Caco-2 (cell line): ENCODE results near the gene WDR72. TPM values are rescaled to one million over a fixed set of nuclear protein-coding genes. Genes with fewer than 3 reads are reported as not detected.

ENCODE experiments used
- BruUV-seq: library from RNA; stranded (reverse); fragments of 400-500 nt; replicated peaks from 2 replicates; lab custom pipeline; 2021; lab: Mats Ljungman, UMichigan
- CTCF ChIA-PET: fragments of 300-600 bp; sonication (Branson Sonifier 250); formaldehyde crosslinking; loops from one replicate; lab custom pipeline; 2022; ENCODE audit warnings: antibody characterized with exemption; lab: Charles Lee
- POLR2A ChIA-PET: fragments of 300-600 bp; sonication (Branson Sonifier 250); formaldehyde crosslinking; loops from one replicate; lab custom pipeline; 2022; ENCODE audit warnings: antibody characterized with exemption; lab: Charles Lee
- DNase-seq, 2 experiments: peaks; one replicate each; pipeline versions ENCODE4 v3.0.0 to v3.0.0-alpha.2; 2020 to 2022
- H3K27me3 ChIP-seq: replicated peaks from 2 replicates; pipeline ENCODE4 v1.6.0; 2011; ENCODE audit warnings: low read length; ENCODE audit not compliant: control insufficient read depth, insufficient read depth
- H3K36me3 ChIP-seq: 2 replicates; pipeline ENCODE4 v1.5.1; 2011; ENCODE audit warnings: low read length; ENCODE audit not compliant: control insufficient read depth, insufficient read depth
- H3K4me1 ChIP-seq: fragments of 250-450 bp; sonication (Bioruptor Pico); 2 replicates; pipeline ENCODE4 v1.5.1; 2020; ENCODE audit warnings: mild to moderate bottlenecking
- H3K4me3 ChIP-seq: 2 replicates; pipeline ENCODE4 v1.5.1; 2011; ENCODE audit warnings: low read depth, mild to moderate bottlenecking, control low read depth, low read length
- H3K9me3 ChIP-seq: fragments of 250-450 bp; sonication (Bioruptor Pico); 2 replicates; pipeline ENCODE4 v1.5.1; 2020; ENCODE audit warnings: mild to moderate bottlenecking, moderate library complexity
- H3K27ac Mint-ChIP-seq: one replicate; pipeline ENCODE4 v1.8.0; 2022; ENCODE audit warnings: mixed read lengths; ENCODE audit not compliant: unreplicated experiment
- H3K27me3 Mint-ChIP-seq: one replicate; pipeline ENCODE4 v1.8.0; 2022; ENCODE audit warnings: mixed read lengths; ENCODE audit not compliant: insufficient read depth, unreplicated experiment
- H3K36me3 Mint-ChIP-seq: one replicate; pipeline ENCODE4 v1.8.0; 2022; ENCODE audit warnings: mild to moderate bottlenecking, mixed read lengths; ENCODE audit not compliant: insufficient read depth, unreplicated experiment
- H3K4me1 Mint-ChIP-seq: one replicate; pipeline ENCODE4 v1.8.0; 2022; ENCODE audit warnings: low read depth, mixed read lengths; ENCODE audit not compliant: unreplicated experiment
- H3K4me3 Mint-ChIP-seq: one replicate; pipeline ENCODE4 v1.8.0; 2022; ENCODE audit warnings: mild to moderate bottlenecking, moderate library complexity, mixed read lengths; ENCODE audit not compliant: unreplicated experiment
- H3K9me3 Mint-ChIP-seq: one replicate; pipeline ENCODE4 v1.8.0; 2022; ENCODE audit warnings: mixed read lengths; ENCODE audit not compliant: unreplicated experiment
- CTCF ChIP-seq, 2 experiments: fragments of 200-600 bp in 1 of 2; IDR thresholded peaks; 1 replicate in 1 of 2; 2 replicates in 1 of 2; pipeline versions ENCODE4 v1.5.1 to v1.8.0; 2011 to 2022; ENCODE audit warnings: antibody characterized with exemption in 1 of 2, control low read depth in 1 of 2, inconsistent platforms in 1 of 2, low read depth in 1 of 2, low read length in 1 of 2, mild to moderate bottlenecking in 1 of 2, moderate library complexity in 1 of 2; ENCODE audit not compliant: insufficient read depth in 1 of 2, severe bottlenecking in 1 of 2, unreplicated experiment in 1 of 2
- intact Hi-C: fragments of 100-400 bp; cut with micrococcal nuclease; formaldehyde crosslinking; loops from one replicate; pipeline ENCODE4 v1.10.0; 2022; ENCODE audit not compliant: unreplicated experiment
- total RNA-seq: library from RNA; stranded (reverse); gene quantifications from 2 replicates; pipeline ENCODE4 v1.2.3, GENCODE V29; 2022

The WDR72 gene
- total RNA-seq, 1 experiment from 2014 or later = 11.2 TPM

- no peak for TF ChIP-seq CTCF (IDR thresholded peaks at IDR 0.05; ENCODE audit: insufficient read depth in 1 of 2, low read depth in 1 of 2, low read length in 1 of 2, severe bottlenecking in 1 of 2, unreplicated experiment in 1 of 2)
- intact Hi-C loops = no loop called here
- no peak overlapping the region for H3K4me3 Mint-ChIP-seq
- H3K4me1 Mint-ChIP-seq = no peaks in the 10 kb centered on the region
- ChIA-PET CTCF (no interaction called here), POLR2A (no interaction called here)
- H3K36me3 Mint-ChIP-seq = no peaks in the 10 kb centered on the region
- H3K27ac Mint-ChIP-seq = no peak overlapping the region
- DNase-seq = no peak
- no peak overlapping the region for H3K4me3 ChIP-seq
- no peaks in the 10 kb centered on the region for H3K9me3 ChIP-seq
- no peaks in the 10 kb centered on the region for H3K27me3 ChIP-seq
- no peaks in the 10 kb centered on the region for H3K9me3 Mint-ChIP-seq
- H3K36me3 ChIP-seq = no peaks in the 10 kb centered on the region
- H3K4me1 ChIP-seq = no peaks in the 10 kb centered on the region
- H3K27me3 Mint-ChIP-seq = no peaks in the 10 kb centered on the region
- BruUV-seq = no TSS peak
Observed at GRCh38 chr15:53625260-53625659, 134.2 kb downstream of the WDR72 start.

DNA sequence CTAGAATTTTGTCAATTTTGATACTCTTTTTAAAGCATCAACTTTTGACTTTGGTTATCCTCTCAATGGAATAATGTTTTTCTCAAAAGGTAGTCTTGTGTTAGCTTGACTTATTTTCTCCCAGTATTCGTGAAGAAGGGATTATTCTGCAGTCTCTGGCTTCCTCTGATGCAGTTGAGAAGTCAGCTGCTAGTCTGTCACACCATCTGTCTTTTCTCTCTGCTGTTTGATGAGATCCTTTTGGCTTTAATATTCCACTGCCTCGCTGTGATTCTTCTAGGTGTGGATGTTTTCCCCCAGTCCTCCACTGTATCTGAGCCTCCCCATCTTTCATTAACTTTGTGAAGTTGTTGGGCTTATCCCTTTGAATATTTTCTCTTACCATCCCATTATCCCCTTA lies 141.0 kb downstream of the WDR72 start:
- H3K4me1 ChIP-seq = no peaks in the 10 kb centered on the region
- Mint-ChIP-seq H3K27ac (no peak overlapping the region), H3K9me3 (no peaks in the 10 kb centered on the region), H3K27me3 (no peaks in the 10 kb centered on the region), H3K4me3 (no peak overlapping the region), H3K4me1 (no peaks in the 10 kb centered on the region), H3K36me3 (no peaks in the 10 kb centered on the region)
- POLR2A ChIA-PET = no interaction called here
- H3K9me3 ChIP-seq = no peaks in the 10 kb centered on the region
- no peak for TF ChIP-seq CTCF (IDR thresholded peaks at IDR 0.05; ENCODE audit: insufficient read depth in 1 of 2, low read depth in 1 of 2, low read length in 1 of 2, severe bottlenecking in 1 of 2, unreplicated experiment in 1 of 2)
- DNase-seq = no peak
- BruUV-seq = no TSS peak
- no peaks in the 10 kb centered on the region for H3K27me3 ChIP-seq
- intact Hi-C loops = no loop called here
- CTCF ChIA-PET = no interaction called here
- no peak overlapping the region for H3K4me3 ChIP-seq
- H3K36me3 ChIP-seq = no peaks in the 10 kb centered on the region

GRCh38 chr15:53611145-53611920 lies 148.1 kb downstream of the WDR72 start:
- Histone ChIP-seq H3K27me3 (no peaks in the 10 kb centered on the region), H3K9me3 (no peaks in the 10 kb centered on the region), H3K4me1 (no peaks in the 10 kb centered on the region), H3K36me3 (no peaks in the 10 kb centered on the region), H3K4me3 (no peak overlapping the region)
- Mint-ChIP-seq H3K27me3 (no peaks in the 10 kb centered on the region), H3K9me3 (no peaks in the 10 kb centered on the region), H3K4me3 (no peak overlapping the region), H3K4me1 (no peaks in the 10 kb centered on the region), H3K36me3 (no peaks in the 10 kb centered on the region), H3K27ac (no peak overlapping the region)
- BruUV-seq = no TSS peak
- DNase-seq = no peak
- ChIA-PET POLR2A (no interaction called here), CTCF (no interaction called here)
- TF ChIP-seq CTCF (IDR thresholded peaks at IDR 0.05; ENCODE audit: insufficient read depth in 1 of 2, low read depth in 1 of 2, low read length in 1 of 2, severe bottlenecking in 1 of 2, unreplicated experiment in 1 of 2) = no peak
- intact Hi-C loops = no loop called here
